Amniotic stem cell (primary cell): ENCODE results near the gene VAV1.

Experiments
- DNase-seq: peaks from one replicate; lab custom pipeline; 2025; lab: John Stamatoyannopoulos, UW

The VAV1 gene

GRCh38 chr19:6894313-6894712, 121.8 kb downstream of the VAV1 start:
- DNase-seq = no peak

GRCh38 chr19:6903446-6903845, 130.9 kb downstream of the VAV1 start:
- no peak for DNase-seq

- DNase-seq = no peak
These were observed 134.1 kb downstream of the VAV1 start for GRCh38 chr19:6906559-6907060.
